PC-3 (cell line): Measurements from ENCODE around the gene C16orf87. TPM values are rescaled to one million over a fixed set of nuclear protein-coding genes. Genes with fewer than 3 reads are reported as not detected.
"Not testable (repeated sequence)": the region's sequence is repeated elsewhere in the genome, so short reads cannot be mapped to it uniquely, and the experiment has no call there.

Experiments
- ATAC-seq: fragments of 200-7000 bp; cut with Tn5 transposase; 2 replicates; pipeline ENCODE4 v1.9.1; 2020; ENCODE audit warnings: mild to moderate bottlenecking, moderate library complexity
- BruUV-seq: library from RNA; stranded (reverse); fragments of 400-500 nt; replicated peaks from 2 replicates; lab custom pipeline; 2021; lab: Mats Ljungman, UMichigan
- CTCF ChIA-PET: fragments of 300-600 bp; sonication (Branson Sonifier 250); formaldehyde crosslinking; loops from one replicate; lab custom pipeline; 2022; ENCODE audit warnings: antibody characterized with exemption; lab: Charles Lee
- POLR2A ChIA-PET: fragments of 300-600 bp; sonication (Branson Sonifier 250); formaldehyde crosslinking; loops from one replicate; lab custom pipeline; 2022; ENCODE audit warnings: antibody characterized with exemption; ENCODE audit not compliant: unreplicated experiment; lab: Charles Lee
- DNase-seq: peaks from one replicate; pipeline ENCODE4 v3.0.0-alpha.2; 2015
- H2AFZ ChIP-seq: fragments of 300-600 bp; sonication (generic); 2 replicates; pipeline ENCODE4 v1.6.0; 2016; ENCODE audit warnings: antibody characterized with exemption, low read length
- H3F3A ChIP-seq: fragments of 300-600 bp; sonication (generic); one replicate; pipeline ENCODE4 v1.6.0; 2017; ENCODE audit warnings: antibody characterized with exemption, low read length, control low read depth, mild to moderate bottlenecking; ENCODE audit not compliant: unreplicated experiment
- H3K27ac ChIP-seq: fragments of 300-600 bp; sonication (generic); 2 replicates; pipeline ENCODE4 v1.5.1; 2016; ENCODE audit warnings: mild to moderate bottlenecking, low read length
- H3K27me3 ChIP-seq: fragments of 300-600 bp; sonication (generic); 2 replicates; pipeline ENCODE4 v1.6.1; 2016; ENCODE audit warnings: low read length, mixed read lengths
- H3K36me3 ChIP-seq: fragments of 300-600 bp; sonication (generic); 2 replicates; pipeline ENCODE4 v1.6.1; 2016; ENCODE audit warnings: low read depth, mixed run types, low read length, mixed read lengths
- H3K4me1 ChIP-seq: fragments of 300-600 bp; sonication (generic); 2 replicates; pipeline ENCODE4 v1.5.1; 2016; ENCODE audit warnings: low read length; ENCODE audit not compliant: insufficient read depth
- H3K4me2 ChIP-seq: fragments of 300-600 bp; sonication (generic); 2 replicates; pipeline ENCODE4 v1.6.0; 2016; ENCODE audit warnings: low read length
- H3K4me3 ChIP-seq: fragments of 300-600 bp; sonication (generic); 2 replicates; pipeline ENCODE4 v1.5.1; 2016; ENCODE audit warnings: mild to moderate bottlenecking, low read length, mixed read lengths
- H3K79me2 ChIP-seq: fragments of 300-600 bp; sonication (generic); 2 replicates; pipeline ENCODE4 v1.6.1; 2017; ENCODE audit warnings: low read length, mixed read lengths
- H3K9ac ChIP-seq: fragments of 300-600 bp; sonication (generic); 2 replicates; pipeline ENCODE4 v1.6.0; 2016; ENCODE audit warnings: mild to moderate bottlenecking, low read length
- H3K9me2 ChIP-seq: fragments of 300-600 bp; sonication (generic); replicated peaks from 2 replicates; pipeline ENCODE4 v1.6.1; 2016; ENCODE audit warnings: mixed run types, low read length, mixed read lengths
- H3K9me3 ChIP-seq: fragments of 300-600 bp; sonication (generic); 2 replicates; pipeline ENCODE4 v1.6.1; 2016; ENCODE audit warnings: low read length, mixed read lengths
- H4K20me1 ChIP-seq: fragments of 300-600 bp; sonication (generic); 2 replicates; pipeline ENCODE4 v1.6.1; 2016; ENCODE audit warnings: low read length, mixed read lengths
- CTCF ChIP-seq: fragments of 300-600 bp; sonication (generic); conservative IDR thresholded peaks from 2 replicates; pipeline ENCODE4 v1.5.1; 2017; ENCODE audit warnings: antibody characterized with exemption, low read depth, mild to moderate bottlenecking, low read length
- EZH2 ChIP-seq: fragments of 300-600 bp; sonication (generic); IDR thresholded peaks from one replicate; pipeline ENCODE4 v1.6.1; 2017; ENCODE audit warnings: antibody characterized with exemption, mild to moderate bottlenecking, low read length; ENCODE audit not compliant: unreplicated experiment
- EZH2phosphoT487 ChIP-seq: fragments of 300-600 bp; sonication (generic); IDR thresholded peaks from 2 replicates; pipeline ENCODE4 v1.6.1; 2018; ENCODE audit warnings: mild to moderate bottlenecking, antibody characterized with exemption, low read length, borderline replicate concordance
- intact Hi-C: fragments of 100-400 bp; cut with micrococcal nuclease; formaldehyde crosslinking; loops from 2 replicates; pipeline ENCODE4 v1.9.0; 2023
- total RNA-seq: library from RNA; depleted of rRNA; stranded (reverse); fragments of >200 nt; gene quantifications from 2 replicates; pipeline ENCODE4 v1.2.3, GENCODE V29; 2014

C16orf87 gene
- total RNA-seq, 1 experiment from 2014 or later: 4.0 TPM

- Histone ChIP-seq H3K4me3 (no peak overlapping the region), H3K9me3 (no peaks in the 10 kb centered on the region), H4K20me1 (no peaks in the 10 kb centered on the region), H2AFZ (no peak overlapping the region), H3K4me2 (no peak overlapping the region), H3K4me1 (peaks cover 3% of the 10 kb centered on the region; the same call in 1 of the 2 replicates), H3F3A (no peaks in the 10 kb centered on the region), H3K36me3 (no peaks in the 10 kb centered on the region), H3K9me2 (no peaks in the 10 kb centered on the region), H3K9ac (no peak overlapping the region), H3K79me2 (no peaks in the 10 kb centered on the region), H3K27me3 (no peaks in the 10 kb centered on the region), H3K27ac (no peak overlapping the region)
- intact Hi-C loops: no loop called here
- no TSS peak for BruUV-seq
- no peak for DNase-seq
- CTCF ChIA-PET: no interaction called here
- POLR2A ChIA-PET: no interaction called here
- ATAC-seq: no peak
- no peak for TF ChIP-seq EZH2phosphoT487
- no peak for TF ChIP-seq EZH2
- TF ChIP-seq CTCF: no peak
Measured at GRCh38 chr16:46787909-46788308, 43.1 kb downstream of the C16orf87 start.

GRCh38 chr16:46785076-46785845, 45.7 kb downstream of the C16orf87 start:
- ATAC-seq (no peak), DNase-seq (no peak)
- Histone ChIP-seq H3K9me2 (no peaks in the 10 kb centered on the region), H4K20me1 (no peaks in the 10 kb centered on the region), H3K9ac (no peak overlapping the region), H3K27me3 (no peaks in the 10 kb centered on the region), H2AFZ (no peak overlapping the region), H3K9me3 (no peaks in the 10 kb centered on the region), H3F3A (no peaks in the 10 kb centered on the region), H3K4me3 (no peak overlapping the region), H3K36me3 (no peaks in the 10 kb centered on the region), H3K4me1 (peaks cover 3% of the 10 kb centered on the region; the same call in 1 of the 2 replicates), H3K4me2 (no peak overlapping the region), H3K79me2 (no peaks in the 10 kb centered on the region), H3K27ac (no peak overlapping the region)
- BruUV-seq: no TSS peak
- POLR2A ChIA-PET: no interaction called here
- intact Hi-C loops: no loop called here
- CTCF ChIA-PET: interaction anchor here (0.5 kb wide), 1 partner anchor 43 kb away, joined by 3 read pairs; no protein-coding TSS in a partner anchor
- TF ChIP-seq EZH2phosphoT487: no peak
- no peak for TF ChIP-seq EZH2
- no peak for TF ChIP-seq CTCF

- H3K4me1 ChIP-seq, H3K4me2 ChIP-seq, H3K9me2 ChIP-seq, H3K9ac ChIP-seq, H3K9me3 ChIP-seq, H4K20me1 ChIP-seq, H3K27me3 ChIP-seq, BruUV-seq, DNase-seq, ATAC-seq, H2AFZ ChIP-seq, H3F3A ChIP-seq, H3K4me3 ChIP-seq, H3K79me2 ChIP-seq, H3K36me3 ChIP-seq, CTCF ChIA-PET, intact Hi-C loops, POLR2A ChIA-PET, H3K27ac ChIP-seq: not testable (repeated sequence)
Measured at GRCh38 chr16:46784569-46784968, 46.4 kb downstream of the C16orf87 start.
